ENCODE data around the gene TNFRSF14. TPM values are rescaled to one million over a fixed set of nuclear protein-coding genes. Genes with fewer than 3 reads are reported as not detected.

Gene TNFRSF14
- total RNA-seq, 2 donors from 2014 or later = 9.2 to 14.5 TPM

Other genes with a start within 250 kb of the TNFRSF14 start
- 1 to 10 TPM; 2.2 to 3.8 TPM for gene MORN1, start 164.8 kb upstream of the TNFRSF14 start, total RNA-seq
- 10 to 100 TPM; 38.8 to 47.2 TPM for gene RER1, start 164.5 kb upstream of the TNFRSF14 start, total RNA-seq
- gene PEX10, start 143.8 kb upstream of the TNFRSF14 start, total RNA-seq = 10 to 100 TPM; 16.2 to 17.4 TPM
- gene PLCH2, start 80.1 kb upstream of the TNFRSF14 start, total RNA-seq = under 1 TPM in 1 of 2 donors, not detected in 1; 0.12 TPM
- gene PANK4, start 29.8 kb upstream of the TNFRSF14 start, total RNA-seq = 10 to 100 TPM; 27.0 to 41.5 TPM
- not detected for gene HES5, start 26.1 kb upstream of the TNFRSF14 start, total RNA-seq
- gene PRXL2B, start 30.4 kb downstream of the TNFRSF14 start, total RNA-seq = 1 to 10 TPM; 6.4 to 6.8 TPM
- not detected for gene MMEL1, start 76.6 kb downstream of the TNFRSF14 start, total RNA-seq
- under 1 TPM; 0.08 to 0.11 TPM for gene TTC34, start 245.3 kb downstream of the TNFRSF14 start, total RNA-seq